ENCODE measurements around the gene TUT4. TPM values are rescaled to one million over a fixed set of nuclear protein-coding genes. Genes with fewer than 3 reads are reported as not detected.

TUT4 gene
- total RNA-seq, 5 donors from 2014 or later (not counting 1 experiment from before 2014, with no cell fraction given) = 109 to 143 (median 129) TPM

- peak overlapping the region; percentile 97 to 98 for H3K27ac Mint-ChIP-seq
- 2% methylated on average over 8 of the region's 16 CpGs for WGBS (ENCODE audit: insufficient coverage)
- POLR2A ChIA-PET = interaction anchor here (0.5 to 2.7 kb wide), 10 partner anchors 14 to 524 kb away, joined by 3 to 31 read pairs (median 4); partner anchors contain the start of genes TUT4 (in 1 of the 2) and ZYG11B (in 1 of the 2)
Observed at GRCh38 chr1:52403566-52404115, 149.3 kb downstream of the TUT4 start.

GRCh38 chr1:52402860-52403240 is 150.0 kb downstream of the TUT4 start:
- Mint-ChIP-seq H3K4me3 (peak overlapping the region in 2 of 3 donors; percentile 97 to 100), H3K27me3 (no peaks in the 10 kb centered on the region), H3K27ac (no peak overlapping the region), H3K36me3 (peaks cover 13% of the 10 kb centered on the region), H3K4me1 (peaks cover 34 to 43% (median 37%) of the 10 kb centered on the region in 3 donors), H3K9me3 (no peaks in the 10 kb centered on the region)
- Histone ChIP-seq H3K27ac (ENCODE audit: low read length) (no peak overlapping the region), H3K36me3 (ENCODE audit: control insufficient read depth in 2 of 2, extremely low read depth in 1 of 2, insufficient read depth in 1 of 2, low read length in 1 of 2) (peaks cover 0 to 12% of the 10 kb centered on the region in 2 donors), H3K27me3 (replicated peaks in 1 of 2; ENCODE audit: control insufficient read depth in 2 of 2, extremely low read depth in 1 of 2, insufficient read depth in 2 of 2, low read length in 1 of 2) (no peaks in the 10 kb centered on the region), H3K4me3 (ENCODE audit: control insufficient read depth in 1 of 2, extremely low read depth in 1 of 2, low read length in 1 of 2) (no peak overlapping the region), H3K9me3 (no peaks in the 10 kb centered on the region), H3K4me1 (ENCODE audit: control insufficient read depth in 1 of 2, extremely low read depth in 1 of 2, insufficient read depth in 2 of 2, low read length in 2 of 2) (peaks cover 16 to 21% of the 10 kb centered on the region in 2 experiments)
- ChIA-PET CTCF (no interaction called here), POLR2A (no interaction called here)
- DNase-seq (no peak), ATAC-seq (replicated peaks in 1 of 4) (no peak)
- no CpG with 5 or more reads among the region's 3 CpGs for WGBS (ENCODE audit: insufficient coverage)

More at GRCh38 chr1:52403566-52404115, 149.3 kb downstream of the TUT4 start:
- Mint-ChIP-seq H3K4me3 (peak overlapping the region; percentile 97 to 100 (median 100)), H3K9me3 (no peaks in the 10 kb centered on the region), H3K4me1 (peaks cover 35 to 47% (median 42%) of the 10 kb centered on the region in 3 donors), H3K36me3 (peaks cover 18% of the 10 kb centered on the region), H3K27me3 (no peaks in the 10 kb centered on the region)
- peaks cover 16 to 21% of the 10 kb centered on the region in 2 experiments for H3K4me1 ChIP-seq (ENCODE audit: control insufficient read depth in 1 of 2, extremely low read depth in 1 of 2, insufficient read depth in 2 of 2, low read length in 2 of 2)
- CTCF ChIA-PET = interaction anchor here (0.6 to 2.9 kb wide), 14 partner anchors 15 to 1542 kb away, joined by 3 to 38 read pairs (median 4); partner anchors contain the start of genes IFT25 (in 1 of the 2) and TXNDC12 (in 1 of the 2)
- H3K4me3 ChIP-seq (ENCODE audit: control insufficient read depth in 1 of 2, extremely low read depth in 1 of 2, low read length in 1 of 2) = peak overlapping the region; percentile 74 to 96
- peaks cover 0 to 20% of the 10 kb centered on the region in 2 donors for H3K36me3 ChIP-seq (ENCODE audit: control insufficient read depth in 2 of 2, extremely low read depth in 1 of 2, insufficient read depth in 1 of 2, low read length in 1 of 2)
- no peaks in the 10 kb centered on the region for H3K27me3 ChIP-seq (replicated peaks in 1 of 2; ENCODE audit: control insufficient read depth in 2 of 2, extremely low read depth in 1 of 2, insufficient read depth in 2 of 2, low read length in 1 of 2)
- H3K27ac ChIP-seq (ENCODE audit: low read length) = peak overlapping the region; percentile 92
- H3K9me3 ChIP-seq = no peaks in the 10 kb centered on the region
- peak; percentile 2 to 78 (median 46) for DNase-seq
- ATAC-seq (replicated peaks in 1 of 4) = peak; percentile 24 to 42 (median 34)

- H3K36me3 Mint-ChIP-seq = peaks cover 3% of the 10 kb centered on the region
- no peak overlapping the region for H3K27ac Mint-ChIP-seq
- H3K27ac ChIP-seq (ENCODE audit: low read length) = no peak overlapping the region
- ATAC-seq (replicated peaks in 1 of 4) (no peak), DNase-seq (no peak)
- 100% methylated on average over 2 of the region's 6 CpGs for WGBS (ENCODE audit: insufficient coverage)
- ChIA-PET POLR2A (no interaction called here), CTCF (no interaction called here)
- H3K4me3 ChIP-seq (ENCODE audit: control insufficient read depth in 1 of 2, extremely low read depth in 1 of 2, low read length in 1 of 2) = no peak overlapping the region
- H3K4me3 Mint-ChIP-seq = no peak overlapping the region
- H3K4me1 Mint-ChIP-seq = peaks cover 15 to 23% (median 20%) of the 10 kb centered on the region in 3 donors
- H3K9me3 ChIP-seq = no peaks in the 10 kb centered on the region
- H3K27me3 Mint-ChIP-seq = no peaks in the 10 kb centered on the region
- peaks cover 8 to 10% of the 10 kb centered on the region in 2 experiments for H3K4me1 ChIP-seq (ENCODE audit: control insufficient read depth in 1 of 2, extremely low read depth in 1 of 2, insufficient read depth in 2 of 2, low read length in 2 of 2)
- H3K9me3 Mint-ChIP-seq = no peaks in the 10 kb centered on the region
- no peaks in the 10 kb centered on the region for H3K36me3 ChIP-seq (ENCODE audit: control insufficient read depth in 2 of 2, extremely low read depth in 1 of 2, insufficient read depth in 1 of 2, low read length in 1 of 2)
- H3K27me3 ChIP-seq (replicated peaks in 1 of 2; ENCODE audit: control insufficient read depth in 2 of 2, extremely low read depth in 1 of 2, insufficient read depth in 2 of 2, low read length in 1 of 2) = no peaks in the 10 kb centered on the region
Observed at GRCh38 chr1:52400131-52400530, 152.8 kb downstream of the TUT4 start.

GRCh38 chr1:52399629-52400028 is 153.3 kb downstream of the TUT4 start:
- peaks cover 14 to 18% (median 15%) of the 10 kb centered on the region in 3 donors for H3K4me1 Mint-ChIP-seq
- ATAC-seq (replicated peaks in 1 of 4) = no peak
- no peaks in the 10 kb centered on the region for H3K9me3 ChIP-seq
- no peaks in the 10 kb centered on the region for H3K27me3 ChIP-seq (replicated peaks in 1 of 2; ENCODE audit: control insufficient read depth in 2 of 2, extremely low read depth in 1 of 2, insufficient read depth in 2 of 2, low read length in 1 of 2)
- H3K36me3 Mint-ChIP-seq = peaks cover 3% of the 10 kb centered on the region
- ChIA-PET POLR2A (no interaction called here), CTCF (interaction anchor here in 1 of 2 donors (0.7 kb wide), 1 partner anchor 107 kb away, joined by 7 read pairs; no protein-coding TSS in a partner anchor)
- H3K27me3 Mint-ChIP-seq = no peaks in the 10 kb centered on the region
- H3K4me1 ChIP-seq (ENCODE audit: control insufficient read depth in 1 of 2, extremely low read depth in 1 of 2, insufficient read depth in 2 of 2, low read length in 2 of 2) = peaks cover 6% of the 10 kb centered on the region in 2 experiments
- no peaks in the 10 kb centered on the region for H3K36me3 ChIP-seq (ENCODE audit: control insufficient read depth in 2 of 2, extremely low read depth in 1 of 2, insufficient read depth in 1 of 2, low read length in 1 of 2)
- no peak overlapping the region for H3K27ac ChIP-seq (ENCODE audit: low read length)
- no peak for DNase-seq
- 100% methylated on average over 3 of the region's 3 CpGs for WGBS (ENCODE audit: insufficient coverage)
- no peak overlapping the region for H3K4me3 ChIP-seq (ENCODE audit: control insufficient read depth in 1 of 2, extremely low read depth in 1 of 2, low read length in 1 of 2)
- no peaks in the 10 kb centered on the region for H3K9me3 Mint-ChIP-seq
- no peak overlapping the region for H3K4me3 Mint-ChIP-seq
- no peak overlapping the region for H3K27ac Mint-ChIP-seq

GRCh38 chr1:52393174-52393573 is 159.7 kb downstream of the TUT4 start:
- no peaks in the 10 kb centered on the region for H3K9me3 ChIP-seq
- H3K27me3 Mint-ChIP-seq = no peaks in the 10 kb centered on the region
- H3K4me1 ChIP-seq (ENCODE audit: control insufficient read depth in 1 of 2, extremely low read depth in 1 of 2, insufficient read depth in 2 of 2, low read length in 2 of 2) = no peaks in the 10 kb centered on the region
- no peaks in the 10 kb centered on the region for H3K36me3 ChIP-seq (ENCODE audit: control insufficient read depth in 2 of 2, extremely low read depth in 1 of 2, insufficient read depth in 1 of 2, low read length in 1 of 2)
- no peak for ATAC-seq (replicated peaks in 1 of 4)
- no peaks in the 10 kb centered on the region for H3K27me3 ChIP-seq (replicated peaks in 1 of 2; ENCODE audit: control insufficient read depth in 2 of 2, extremely low read depth in 1 of 2, insufficient read depth in 2 of 2, low read length in 1 of 2)
- POLR2A ChIA-PET = interaction anchor here in 1 of 2 donors (0.6 kb wide), 1 partner anchor 75 kb away, joined by 3 read pairs; no protein-coding TSS in a partner anchor
- no peak overlapping the region for H3K27ac ChIP-seq (ENCODE audit: low read length)
- no peak for DNase-seq
- no CpG with 5 or more reads among the region's 5 CpGs for WGBS (ENCODE audit: insufficient coverage)
- H3K4me3 ChIP-seq (ENCODE audit: control insufficient read depth in 1 of 2, extremely low read depth in 1 of 2, low read length in 1 of 2) = no peak overlapping the region
- no peaks in the 10 kb centered on the region for H3K4me1 Mint-ChIP-seq
- H3K36me3 Mint-ChIP-seq = peaks cover under 1% of the 10 kb centered on the region
- no peak overlapping the region for H3K4me3 Mint-ChIP-seq
- CTCF ChIA-PET = no interaction called here
- no peak overlapping the region for H3K27ac Mint-ChIP-seq
- no peaks in the 10 kb centered on the region for H3K9me3 Mint-ChIP-seq

GRCh38 chr1:52386458-52386857 is 166.4 kb downstream of the TUT4 start:
- Histone ChIP-seq H3K27me3 (replicated peaks in 1 of 2; ENCODE audit: control insufficient read depth in 2 of 2, extremely low read depth in 1 of 2, insufficient read depth in 2 of 2, low read length in 1 of 2) (no peaks in the 10 kb centered on the region), H3K9me3 (no peaks in the 10 kb centered on the region), H3K4me3 (ENCODE audit: control insufficient read depth in 1 of 2, extremely low read depth in 1 of 2, low read length in 1 of 2) (no peak overlapping the region), H3K4me1 (ENCODE audit: control insufficient read depth in 1 of 2, extremely low read depth in 1 of 2, insufficient read depth in 2 of 2, low read length in 2 of 2) (no peaks in the 10 kb centered on the region), H3K27ac (ENCODE audit: low read length) (no peak overlapping the region), H3K36me3 (ENCODE audit: control insufficient read depth in 2 of 2, extremely low read depth in 1 of 2, insufficient read depth in 1 of 2, low read length in 1 of 2) (peaks cover 0 to 5% of the 10 kb centered on the region in 2 donors)
- no peak for ATAC-seq (replicated peaks in 1 of 4)
- ChIA-PET CTCF (no interaction called here), POLR2A (no interaction called here)
- no peaks in the 10 kb centered on the region for H3K27me3 Mint-ChIP-seq
- H3K9me3 Mint-ChIP-seq = no peaks in the 10 kb centered on the region
- H3K4me1 Mint-ChIP-seq = no peaks in the 10 kb centered on the region
- no peak overlapping the region for H3K27ac Mint-ChIP-seq
- peaks cover 8% of the 10 kb centered on the region for H3K36me3 Mint-ChIP-seq
- H3K4me3 Mint-ChIP-seq = no peak overlapping the region
- no peak for DNase-seq
- 93% methylated on average over 4 of the region's 5 CpGs for WGBS (ENCODE audit: insufficient coverage)
